HK-2 (cell line): ENCODE measurements around the gene JPH3.
"Not testable (repeated sequence)": the region's sequence is repeated elsewhere in the genome, so short reads cannot be mapped to it uniquely, and the experiment has no call there.

Experiments
- DNase-seq: peaks from one replicate; pipeline ENCODE4 v3.0.0-alpha.2; 2018; ENCODE audit not compliant: unreplicated experiment

Gene JPH3

GRCh38 chr16:87575027-87575804 lies 27.1 kb upstream of the JPH3 start:
- DNase-seq: no peak

- no peak for DNase-seq
Observed at GRCh38 chr16:87576171-87576570, 26.1 kb upstream of the JPH3 start.

GRCh38 chr16:87578142-87578930 lies 24.0 kb upstream of the JPH3 start:
- DNase-seq: not testable (repeated sequence)

- no peak for DNase-seq
Observed at GRCh38 chr16:87579691-87580090, 22.6 kb upstream of the JPH3 start.

GRCh38 chr16:87580855-87581261 lies 21.4 kb upstream of the JPH3 start:
- DNase-seq: peak; percentile 91

GRCh38 chr16:87581857-87582215 lies 20.5 kb upstream of the JPH3 start:
- peak; percentile 86 for DNase-seq

GRCh38 chr16:87582216-87582965 lies 19.9 kb upstream of the JPH3 start:
- DNase-seq: peak; percentile 79

- DNase-seq: no peak
Observed at GRCh38 chr16:87582966-87583325, 19.4 kb upstream of the JPH3 start.

- no peak for DNase-seq
Observed at GRCh38 chr16:87583453-87584131, 18.7 kb upstream of the JPH3 start.

GRCh38 chr16:87584271-87584670 lies 18.0 kb upstream of the JPH3 start:
- DNase-seq: no peak

GRCh38 chr16:87584975-87585374 lies 17.3 kb upstream of the JPH3 start:
- no peak for DNase-seq

GRCh38 chr16:87585442-87586200 lies 16.7 kb upstream of the JPH3 start:
- DNase-seq: no peak

GRCh38 chr16:87586201-87586782 lies 16.0 kb upstream of the JPH3 start:
- DNase-seq: no peak

GRCh38 chr16:87587636-87588035 lies 14.7 kb upstream of the JPH3 start:
- no peak for DNase-seq

GRCh38 chr16:87592018-87592712 lies 10.1 kb upstream of the JPH3 start:
- no peak for DNase-seq

GRCh38 chr16:87593710-87594258 lies 8.5 kb upstream of the JPH3 start:
- no peak for DNase-seq

- no peak for DNase-seq
Observed at GRCh38 chr16:87595712-87596111, 6.6 kb upstream of the JPH3 start.

GRCh38 chr16:87597324-87597830 lies 4.9 kb upstream of the JPH3 start:
- DNase-seq: no peak

GRCh38 chr16:87598431-87598830 lies 3.9 kb upstream of the JPH3 start:
- no peak for DNase-seq

- DNase-seq: no peak
Observed at GRCh38 chr16:87600246-87600645, 2.1 kb upstream of the JPH3 start.
